Uterus (tissue), 4 donors: Measurements from ENCODE around the gene NPHP1. TPM values are rescaled to one million over a fixed set of nuclear protein-coding genes. Genes with fewer than 3 reads are reported as not detected.

Experiments used
- DNase-seq, 2 donors: peaks; one replicate each; pipeline ENCODE4 v3.0.0-alpha.2; 2019 to 2020
- H3K27ac ChIP-seq, 2 donors: fragments of 200-600 bp; sonication (generic); 1 replicate in 1 of 2; 2 replicates in 1 of 2; pipeline ENCODE4 v1.5.1; 2016 to 2018
- H3K27me3 ChIP-seq, 2 donors: fragments of 200-600 bp; sonication (generic); one replicate each; pipeline ENCODE4 v1.5.1; 2018 to 2019; ENCODE audit warnings: control low read depth in 1 of 2
- H3K36me3 ChIP-seq, 2 donors: fragments of 200-600 bp; sonication (generic); one replicate each; pipeline ENCODE4 v1.5.1; 2019; ENCODE audit warnings: control low read depth in 1 of 2
- H3K4me1 ChIP-seq, 2 donors: fragments of 200-600 bp; sonication (generic); one replicate each; pipeline ENCODE4 v1.5.1; 2018 to 2019; ENCODE audit warnings: control low read depth in 1 of 2
- H3K4me3 ChIP-seq, 2 donors: fragments of 200-600 bp; sonication (generic); 1 replicate in 1 of 2; 2 replicates in 1 of 2; pipeline ENCODE4 v1.5.1; 2018 to 2019; ENCODE audit warnings: mild to moderate bottlenecking in 1 of 2
- H3K9me3 ChIP-seq, 2 donors: fragments of 200-600 bp; sonication (generic); one replicate each; pipeline ENCODE4 v1.5.1; 2019; ENCODE audit warnings: control low read depth in 1 of 2
- CTCF ChIP-seq, 4 experiments: fragments of 200-600 bp in 2 of 4; fragments of 450-650 bp in 2 of 4; sonication (generic) in 2 of 4; IDR thresholded peaks; one replicate each; pipeline ENCODE4 v1.5.1; 2016 to 2019; ENCODE audit warnings: antibody characterized with exemption in 4 of 4, mild to moderate bottlenecking in 2 of 4, moderate library complexity in 1 of 4
- POLR2A ChIP-seq, 2 donors: fragments of 450-650 bp; IDR thresholded peaks; one replicate each; pipeline ENCODE4 v1.6.1; 2016; ENCODE audit warnings: antibody characterized with exemption in 2 of 2, mild to moderate bottlenecking in 1 of 2, moderate library complexity in 1 of 2
- intact Hi-C: fragments of 100-400 bp; cut with DNase I; formaldehyde crosslinking; loops from one replicate; pipeline ENCODE4 v1.15.1; 2023; ENCODE audit warnings: low total_unique reads
- total RNA-seq, 4 donors: library from RNA; depleted of rRNA in 3 of 4; stranded (reverse); fragments of >200 nt in 3 of 4; gene quantifications; one replicate each; pipeline versions ENCODE4 v1.1.0 to v1.2.4, GENCODE V29; 2014 to 2023
- donor health status: DM: yes; HTN: yes; CAD: no.

Gene NPHP1
- total RNA-seq, 4 donors from 2014 or later = 9.4 to 35.6 (median 17.2) TPM

- Histone ChIP-seq H3K9me3 (no peaks in the 10 kb centered on the region), H3K27ac (peak overlapping the region; percentile 1 to 39), H3K36me3 (no peaks in the 10 kb centered on the region), H3K4me1 (peaks cover 0 to 9% of the 10 kb centered on the region in 2 donors), H3K27me3 (peaks cover 5 to 10% of the 10 kb centered on the region in 2 donors), H3K4me3 (no peak overlapping the region)
- no peak for TF ChIP-seq POLR2A (IDR thresholded peaks at IDR 0.05)
- TF ChIP-seq CTCF (IDR thresholded peaks at IDR 0.05) = no peak
- intact Hi-C loops = no loop called here
- no peak for DNase-seq
Observed at GRCh38 chr2:110120171-110121051, 84.4 kb downstream of the NPHP1 start.

GRCh38 chr2:110116033-110116710 is 88.6 kb downstream of the NPHP1 start:
- H3K27me3 ChIP-seq = peaks cover 5 to 18% of the 10 kb centered on the region in 2 donors
- no peaks in the 10 kb centered on the region for H3K9me3 ChIP-seq
- intact Hi-C loops = no loop called here
- no peaks in the 10 kb centered on the region for H3K36me3 ChIP-seq
- H3K4me1 ChIP-seq = peaks cover 0 to 10% of the 10 kb centered on the region in 2 donors
- DNase-seq = no peak
- H3K27ac ChIP-seq = peak overlapping the region; percentile 54 to 59
- H3K4me3 ChIP-seq = no peak overlapping the region
- TF ChIP-seq CTCF (IDR thresholded peaks at IDR 0.05) (peak in 3 of 4 experiments; percentile 24 to 39 (median 32)), POLR2A (IDR thresholded peaks at IDR 0.05) (no peak)

DNA sequence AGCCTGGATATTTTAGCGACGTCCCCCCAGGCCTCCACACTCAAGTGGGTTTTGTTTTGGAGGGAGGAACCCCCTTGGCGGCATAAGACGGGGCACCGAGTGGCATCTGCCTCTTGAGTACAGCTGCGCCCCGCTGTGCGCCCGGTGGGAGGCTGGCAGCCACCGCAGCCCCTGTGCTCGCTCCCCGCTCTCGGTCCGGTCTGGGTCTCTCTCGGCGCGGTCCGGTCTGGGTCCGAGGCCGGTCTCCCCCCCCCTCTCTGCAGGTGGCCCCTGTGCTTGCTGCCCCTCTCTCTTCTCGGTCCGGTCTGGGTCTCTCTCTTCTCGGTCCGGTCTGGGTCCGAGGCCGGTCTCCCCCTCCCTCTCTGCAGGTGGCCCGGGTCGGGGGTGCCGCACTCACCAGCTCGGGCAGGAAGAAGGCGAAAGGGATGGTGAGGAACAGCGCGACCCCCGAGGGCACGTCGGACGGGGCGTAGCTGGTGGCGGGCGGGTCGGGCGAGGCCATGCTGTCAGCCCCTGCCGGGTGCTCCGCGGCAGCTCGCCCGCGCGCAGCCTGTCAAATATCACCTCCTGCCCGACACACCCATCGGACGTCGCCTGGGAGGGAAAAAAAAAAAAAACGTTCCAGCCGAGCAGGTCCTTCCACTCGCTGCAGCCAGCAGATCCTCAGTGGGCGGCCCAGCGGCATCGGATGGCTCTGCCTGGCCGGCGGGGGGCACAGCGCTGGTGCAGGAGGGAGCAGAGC is 89.4 kb downstream of the NPHP1 start, which contains the start of gene MALL:
MALL (minus strand) TSS at position 532 of the 742 bp plus-strand sequence; CDS start at position 502, 30 bp downstream.
- Histone ChIP-seq H3K36me3 (no peaks in the 10 kb centered on the region), H3K9me3 (no peaks in the 10 kb centered on the region), H3K27me3 (peaks cover 5 to 18% of the 10 kb centered on the region in 2 donors), H3K4me3 (peak within 1 kb of the TSS; percentile 17 to 21), H3K27ac (peak within 1 kb of the TSS; percentile 54 to 59), H3K4me1 (peaks cover 0 to 10% of the 10 kb centered on the region in 2 donors)
- TF ChIP-seq POLR2A (IDR thresholded peaks at IDR 0.05) = no peak
- TF ChIP-seq CTCF (IDR thresholded peaks at IDR 0.05) = no peak
- intact Hi-C loops = no loop called here
- DNase-seq = no peak

DNA sequence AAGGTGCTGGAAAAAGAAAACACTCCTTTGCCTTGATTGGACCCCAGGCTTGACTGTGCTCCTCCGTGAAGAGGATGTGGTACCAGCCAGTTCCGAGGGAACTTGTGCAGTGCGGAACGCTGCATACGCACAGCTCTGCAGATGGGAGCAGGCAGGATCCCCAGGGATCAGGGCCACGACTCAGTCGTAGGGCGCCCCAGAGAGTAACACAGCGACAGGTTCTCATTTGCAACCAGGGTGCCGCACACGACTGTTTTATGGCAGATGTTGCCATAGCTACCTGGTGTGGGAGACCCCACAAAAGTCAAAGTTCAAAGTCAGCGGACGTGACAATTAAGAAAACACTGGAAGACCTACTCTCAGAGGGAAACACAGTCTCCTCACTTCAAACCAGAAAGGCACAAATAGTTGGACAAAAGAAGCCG is 90.0 kb downstream of the NPHP1 start:
- H3K4me1 ChIP-seq = peaks cover 0 to 10% of the 10 kb centered on the region in 2 donors
- H3K27ac ChIP-seq = peak overlapping the region; percentile 54 to 59
- H3K36me3 ChIP-seq = no peaks in the 10 kb centered on the region
- DNase-seq = no peak
- peaks cover 5 to 18% of the 10 kb centered on the region in 2 donors for H3K27me3 ChIP-seq
- intact Hi-C loops = no loop called here
- no peaks in the 10 kb centered on the region for H3K9me3 ChIP-seq
- TF ChIP-seq POLR2A (IDR thresholded peaks at IDR 0.05) = no peak
- TF ChIP-seq CTCF (IDR thresholded peaks at IDR 0.05) = no peak
- H3K4me3 ChIP-seq = peak overlapping the region in 1 of 2 donors; percentile 17
